Measurements from ENCODE around the gene TXNDC15.
A peak's percentile ranks its signal among the peaks of the same experiment; 100 is the strongest.
"Not testable (repeated sequence)": the region's sequence is repeated elsewhere in the genome, so short reads cannot be mapped to it uniquely, and the experiment has no call there.

TXNDC15 gene

DNA sequence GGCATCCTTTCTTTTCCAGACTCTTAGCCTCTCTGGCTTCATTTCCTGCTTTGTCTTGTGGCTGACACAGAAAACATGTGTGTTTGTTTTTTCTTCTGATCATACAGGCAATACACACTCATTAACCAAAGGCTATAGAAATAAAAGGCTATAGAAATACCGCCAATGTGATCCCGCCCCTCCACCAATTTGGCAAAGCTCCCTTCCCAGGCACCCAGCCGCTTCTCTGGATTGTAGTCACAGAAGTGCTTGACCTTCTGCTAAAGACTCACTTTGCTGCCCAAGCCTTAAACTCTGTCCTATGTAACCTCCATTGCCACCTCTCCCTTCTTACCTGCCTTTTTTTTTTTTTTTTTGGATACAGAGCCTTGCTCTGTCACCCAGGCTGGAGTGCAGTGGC is 5.3 kb downstream of the TXNDC15 start:
- no peak for DNase-seq

DNA sequence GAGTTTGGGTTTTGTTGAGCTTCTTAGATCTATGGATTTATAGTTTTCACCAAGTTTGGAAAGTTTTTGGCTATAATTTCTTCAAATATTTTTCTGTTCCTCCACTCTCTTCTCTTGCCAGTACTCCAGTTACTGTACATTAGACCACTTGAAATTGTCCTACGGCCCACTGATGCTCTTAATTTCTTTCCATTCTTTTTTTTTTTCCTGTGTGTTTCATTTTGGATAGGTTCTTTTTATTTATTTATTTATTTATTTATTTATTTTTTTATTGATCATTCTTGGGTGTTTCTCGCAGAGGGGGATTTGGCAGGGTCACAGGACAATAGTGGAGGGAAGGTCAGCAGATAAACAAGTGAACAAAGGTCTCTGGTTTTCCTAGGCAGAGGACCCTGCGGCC is 6.8 kb downstream of the TXNDC15 start:
- not testable (repeated sequence) for DNase-seq

GRCh38 chr5:134881711-134882110 is 7.5 kb downstream of the TXNDC15 start:
- DNase-seq: not testable (repeated sequence)

- no peak for DNase-seq
Measured at GRCh38 chr5:134887593-134888159, 13.5 kb downstream of the TXNDC15 start.

DNA sequence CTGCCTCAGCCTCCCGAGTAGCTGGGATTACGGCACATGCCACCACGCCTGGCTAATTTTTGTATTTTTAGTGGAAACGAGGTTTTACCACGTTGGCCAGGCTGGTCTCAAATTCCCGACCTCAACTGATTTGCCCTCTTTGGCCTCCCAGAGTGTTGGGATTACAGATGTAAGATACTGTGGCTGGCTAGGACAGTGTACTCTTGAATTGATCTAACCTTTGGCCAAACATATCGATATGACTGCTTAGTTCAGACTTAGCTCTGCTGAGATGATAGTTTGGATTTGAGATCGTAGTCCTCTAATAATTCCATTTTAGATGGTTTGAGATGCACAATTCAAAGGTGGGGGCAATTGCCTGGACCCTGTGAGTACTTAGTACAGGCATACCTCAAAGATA is 15.2 kb downstream of the TXNDC15 start:
- no peak for DNase-seq

GRCh38 chr5:134891473-134891872 is 17.3 kb downstream of the TXNDC15 start:
- no peak for DNase-seq

DNA sequence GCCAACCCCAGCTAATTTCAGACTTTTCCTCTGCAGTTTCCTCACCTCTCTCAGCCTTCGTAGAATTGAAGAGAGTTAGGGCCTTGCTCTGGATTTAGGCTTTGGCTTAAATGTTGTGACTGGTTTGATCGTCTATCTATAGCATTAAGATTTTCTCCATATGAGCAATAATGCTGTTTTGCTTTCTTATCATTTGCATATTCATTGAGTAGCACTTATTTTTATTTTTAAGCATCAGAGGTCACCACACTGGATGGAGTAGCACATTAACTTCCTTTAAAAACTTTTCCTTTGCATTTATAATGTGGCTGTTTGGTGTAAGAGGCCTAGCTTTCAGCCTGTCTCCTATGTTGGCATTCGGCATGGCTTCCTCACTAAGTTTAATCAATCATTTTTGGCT is 18.1 kb downstream of the TXNDC15 start:
- no peak for DNase-seq

- no peak for DNase-seq
Measured at GRCh38 chr5:134892926-134893325, 18.8 kb downstream of the TXNDC15 start.

DNA sequence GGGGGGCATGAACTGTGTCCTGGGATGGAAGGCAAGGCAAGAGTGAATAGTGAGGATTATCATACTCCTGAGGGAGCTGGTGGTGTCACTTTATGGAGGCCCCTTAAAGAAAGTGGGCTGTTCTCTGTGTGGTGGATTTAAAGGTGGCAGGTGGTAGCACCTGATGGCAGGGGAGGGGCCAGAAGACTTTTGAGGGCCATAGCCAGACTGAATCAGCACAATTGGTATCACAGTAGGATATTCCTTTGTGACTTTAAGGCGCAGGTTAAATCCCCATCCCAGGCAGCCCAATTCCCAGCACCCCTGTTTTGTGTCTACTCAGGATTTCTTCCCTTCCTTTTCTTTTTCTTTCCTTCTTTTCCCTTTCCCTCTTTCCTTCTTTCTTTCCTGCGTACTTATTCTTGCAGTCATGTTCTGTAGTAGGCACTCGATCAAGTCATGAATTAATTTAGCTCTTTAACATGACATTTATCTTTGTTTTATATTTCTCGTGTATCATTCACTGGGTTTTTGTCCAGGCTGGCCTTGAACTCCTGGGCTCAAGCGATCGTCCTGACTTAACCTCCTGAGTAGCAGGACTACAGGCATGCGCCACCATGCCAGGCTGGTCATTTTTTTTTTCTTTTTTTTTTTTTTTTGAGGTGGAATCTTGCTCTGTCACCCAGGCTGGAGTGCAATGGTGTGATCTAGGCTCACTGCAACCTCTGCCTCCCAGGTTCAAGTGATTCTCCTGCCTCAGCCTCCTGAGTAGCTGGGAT is 19.8 kb downstream of the TXNDC15 start:
- no peak for DNase-seq

- DNase-seq: no peak
Measured at GRCh38 chr5:134902071-134902801, 28.1 kb downstream of the TXNDC15 start.

- peak; percentile 97 for DNase-seq
Measured at GRCh38 chr5:134904610-134905245, 30.6 kb downstream of the TXNDC15 start, which contains the start of gene PCBD2. PCBD2 (plus strand) TSS chr5:134905131; CDS start chr5:134905140, 9 bp downstream.

- no peak for DNase-seq
Measured at GRCh38 chr5:134905246-134905996, 31.2 kb downstream of the TXNDC15 start.

DNA sequence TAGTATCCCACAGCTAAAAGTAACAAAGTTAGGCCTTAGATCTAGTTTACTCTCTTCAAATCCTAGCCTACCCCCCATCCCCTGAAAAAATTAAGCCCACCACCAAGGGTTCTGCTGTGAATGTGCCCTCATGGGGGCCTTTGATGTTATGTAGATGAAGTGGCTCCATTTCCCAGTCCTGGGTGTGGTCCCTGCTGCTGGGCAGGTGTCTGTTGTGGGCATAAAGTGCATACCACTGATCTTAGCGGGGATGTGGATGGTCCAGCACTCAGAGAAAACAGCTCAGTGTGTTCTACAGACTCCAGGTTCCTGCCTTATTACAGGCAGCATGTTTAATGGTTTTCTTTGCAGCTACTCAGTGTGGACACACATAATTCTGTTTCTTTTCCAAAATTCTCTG is 32.6 kb downstream of the TXNDC15 start:
- no peak for DNase-seq

DNA sequence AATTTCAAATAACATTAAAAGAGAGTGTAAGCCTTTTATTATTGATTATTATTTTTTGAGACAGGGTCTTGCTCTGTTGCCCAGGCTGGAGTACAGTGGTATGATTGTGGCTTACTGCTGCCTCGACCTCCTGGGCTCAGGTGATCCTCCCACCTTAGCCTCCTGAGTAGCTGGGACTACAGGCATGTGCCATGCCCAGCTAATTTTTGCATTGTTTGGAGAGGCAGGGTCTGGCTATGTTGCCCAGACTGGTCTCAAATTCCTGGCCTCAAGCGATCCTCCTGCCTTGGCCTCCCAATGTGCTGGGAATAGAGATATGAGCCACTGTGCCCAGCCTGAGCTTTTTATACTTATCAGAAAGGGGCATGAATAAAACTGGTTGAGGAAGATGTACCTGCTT is 36.6 kb downstream of the TXNDC15 start:
- not testable (repeated sequence) for DNase-seq

GRCh38 chr5:134911285-134912206 is 37.4 kb downstream of the TXNDC15 start:
- no peak for DNase-seq

- DNase-seq: no peak
Measured at GRCh38 chr5:134913254-134913653, 39.1 kb downstream of the TXNDC15 start.

GRCh38 chr5:134913795-134914194 is 39.6 kb downstream of the TXNDC15 start:
- no peak for DNase-seq

DNA sequence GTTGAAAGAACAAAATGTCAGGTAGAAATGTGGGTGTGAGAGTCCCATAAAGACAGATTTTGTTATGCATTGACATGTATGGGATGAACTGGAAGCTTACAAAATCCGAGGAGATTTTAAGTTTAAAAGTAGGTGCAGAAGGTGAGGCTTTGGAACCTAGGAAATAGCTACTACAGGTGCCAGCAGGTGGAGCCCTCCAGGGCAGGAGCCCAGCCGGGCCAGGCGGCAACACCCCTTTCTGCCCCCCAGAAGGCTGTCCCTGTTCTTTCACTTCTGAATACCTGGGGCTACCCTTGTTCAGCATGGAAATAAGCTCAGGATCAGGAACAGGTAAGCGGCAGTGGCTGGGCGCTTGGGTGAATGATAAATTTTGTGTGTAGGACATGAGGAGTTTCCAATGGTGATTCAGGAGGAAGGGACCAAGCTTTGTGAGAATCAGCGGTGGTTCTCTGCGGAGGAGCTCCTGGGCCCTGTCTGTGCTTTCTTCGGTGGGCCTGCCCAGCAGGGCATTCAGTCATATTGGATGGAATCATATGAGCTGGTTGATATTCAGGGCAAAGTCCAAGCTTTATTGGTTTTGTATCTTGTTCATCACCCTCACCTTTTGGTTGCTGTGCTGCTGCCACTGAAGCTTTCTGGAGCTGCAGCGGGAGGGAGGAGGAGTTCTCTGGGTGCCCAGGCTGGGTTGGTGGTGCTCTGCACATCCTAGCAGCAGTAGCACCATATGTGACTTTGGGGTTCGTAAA is 43.1 kb downstream of the TXNDC15 start:
- no peak for DNase-seq

- no peak for DNase-seq
Measured at GRCh38 chr5:134918861-134919260, 44.7 kb downstream of the TXNDC15 start.

- no peak for DNase-seq
Measured at GRCh38 chr5:134920848-134921575, 46.8 kb downstream of the TXNDC15 start.
